Natural killer cell (primary cell): ENCODE data around the gene PPP2R2C. TPM values are rescaled to one million over a fixed set of nuclear protein-coding genes. Genes with fewer than 3 reads are reported as not detected.

ENCODE experiments used
- ATAC-seq, 3 donors: fragments of 150-1000 bp in 2 of 3; fragments of 200-7000 bp in 1 of 3; cut with Tn5 transposase; 1 replicate in 1 of 3; 2 replicates in 2 of 3; pipeline ENCODE4 v1.10.0; 2021; ENCODE audit warnings: mild to moderate bottlenecking in 2 of 3, moderate library complexity in 2 of 3
- DNase-seq, 2 donors: peaks; one replicate each; pipeline versions ENCODE4 v3.0.0 to v3.0.0-alpha.2; 2013 to 2021; ENCODE audit warnings: mixed read lengths in 1 of 2
- H3K27ac ChIP-seq: one replicate; pipeline ENCODE4 v1.5.1; 2013; ENCODE audit warnings: mild to moderate bottlenecking, low read length
- H3K27me3 ChIP-seq: one replicate; pipeline ENCODE4 v1.6.1; 2013; ENCODE audit warnings: low read length; ENCODE audit not compliant: control insufficient read depth, insufficient read depth
- H3K36me3 ChIP-seq: one replicate; pipeline ENCODE4 v1.6.1; 2013; ENCODE audit warnings: low read length; ENCODE audit not compliant: control insufficient read depth, insufficient read depth
- H3K4me1 ChIP-seq: one replicate; pipeline ENCODE4 v1.6.1; 2013; ENCODE audit warnings: low read length; ENCODE audit not compliant: control insufficient read depth, insufficient read depth
- H3K4me3 ChIP-seq: one replicate; pipeline ENCODE4 v1.5.1; 2013; ENCODE audit warnings: low read length
- H3K9me3 ChIP-seq: one replicate; pipeline ENCODE4 v1.6.1; 2013; ENCODE audit warnings: low read length; ENCODE audit not compliant: control insufficient read depth, insufficient read depth
- H3K27ac Mint-ChIP-seq, 2 donors: one replicate each; pipeline ENCODE4 v1.8.0; 2022; ENCODE audit warnings: mild to moderate bottlenecking in 2 of 2, mixed read lengths in 2 of 2, moderate library complexity in 1 of 2
- H3K27me3 Mint-ChIP-seq, 2 donors: one replicate each; pipeline ENCODE4 v1.8.0; 2022; ENCODE audit warnings: low read depth in 2 of 2, mixed read lengths in 2 of 2
- H3K36me3 Mint-ChIP-seq: one replicate; pipeline ENCODE4 v1.8.0; 2022; ENCODE audit warnings: mixed read lengths
- H3K4me1 Mint-ChIP-seq, 2 donors: one replicate each; pipeline ENCODE4 v1.8.0; 2022; ENCODE audit warnings: mixed read lengths in 2 of 2
- H3K4me3 Mint-ChIP-seq: one replicate; pipeline ENCODE4 v1.8.0; 2022; ENCODE audit warnings: mild to moderate bottlenecking, moderate library complexity, mixed read lengths
- H3K9me3 Mint-ChIP-seq, 2 donors: one replicate each; pipeline ENCODE4 v1.8.0; 2022; ENCODE audit warnings: mixed read lengths in 2 of 2
- CTCF ChIP-seq: fragments of 200-600 bp; IDR thresholded peaks from one replicate; pipeline ENCODE4 v1.8.0; 2022; ENCODE audit warnings: antibody characterized with exemption
- WGBS: methylation state at CpG from one replicate; pipeline ENCODE4 v1.1.7; 2013; ENCODE audit warnings: missing lambda C conversion rate; ENCODE audit not compliant: insufficient coverage; 5-methylcytosine and 5-hydroxymethylcytosine counted together
- intact Hi-C: fragments of 100-400 bp; cut with micrococcal nuclease; formaldehyde crosslinking; loops from one replicate; pipeline ENCODE4 v1.14.2; 2022
- total RNA-seq, 4 donors: library from RNA; stranded (reverse); fragments of 120-200 nt in 1 of 4; gene quantifications; one replicate each; pipeline versions ENCODE4 v1.2.3 to v1.2.4, GENCODE V29; 2013 to 2022

PPP2R2C gene
- total RNA-seq, 3 donors from 2014 or later (not counting 1 experiment from before 2014, with no cell fraction given), result not detected

DNA sequence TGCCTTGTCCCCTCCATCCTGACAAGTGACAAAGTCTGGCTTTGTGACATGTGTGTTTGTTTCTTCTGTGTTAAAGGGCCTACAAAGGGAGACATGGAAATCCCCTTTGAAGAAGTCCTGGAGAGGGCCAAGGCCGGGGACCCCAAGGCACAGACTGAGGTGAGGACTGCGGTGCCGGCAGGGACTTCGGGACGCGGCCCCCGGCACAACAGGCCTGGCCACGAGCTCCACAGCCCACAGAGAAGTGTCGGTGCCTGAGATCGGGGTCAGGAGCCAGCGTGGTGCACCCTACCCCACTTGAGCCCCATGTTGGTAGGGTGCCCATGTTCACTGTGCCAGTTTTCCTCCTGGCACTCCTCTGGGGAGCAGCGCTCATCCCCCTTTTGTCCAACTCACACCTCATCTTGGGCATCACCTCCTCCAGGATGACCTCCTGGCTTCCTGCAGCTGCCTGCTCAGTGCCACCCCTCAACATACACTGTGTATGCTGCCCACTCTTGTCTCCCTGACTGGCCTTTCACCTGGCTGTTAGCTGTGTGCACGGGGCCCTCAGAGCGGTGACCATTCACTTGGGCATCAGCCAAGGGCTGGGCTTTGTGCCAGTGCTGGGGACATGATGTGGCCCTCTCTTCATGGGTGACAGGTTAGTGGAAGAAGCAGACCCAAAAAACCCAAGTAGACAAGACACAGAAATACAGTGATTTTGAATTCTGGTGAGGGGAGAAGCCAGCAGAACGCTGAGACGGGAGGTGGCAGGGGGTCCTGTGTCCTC is 185.2 kb downstream of the PPP2R2C start:
- no peaks in the 10 kb centered on the region for H3K9me3 Mint-ChIP-seq
- no peak overlapping the region for H3K27ac Mint-ChIP-seq
- H3K36me3 Mint-ChIP-seq, result no peaks in the 10 kb centered on the region
- no peaks in the 10 kb centered on the region for H3K4me1 ChIP-seq
- no peaks in the 10 kb centered on the region for H3K27me3 ChIP-seq
- intact Hi-C loops, result no loop called here
- no peaks in the 10 kb centered on the region for H3K27me3 Mint-ChIP-seq
- no peaks in the 10 kb centered on the region for H3K36me3 ChIP-seq
- no peaks in the 10 kb centered on the region for H3K9me3 ChIP-seq
- TF ChIP-seq CTCF, result no peak
- DNase-seq (no peak), ATAC-seq (no peak)
- H3K4me3 Mint-ChIP-seq, result no peak overlapping the region
- WGBS, result 91% methylated on average over 16 of the region's 16 CpGs
- no peaks in the 10 kb centered on the region for H3K4me1 Mint-ChIP-seq
- H3K4me3 ChIP-seq, result no peak overlapping the region
- H3K27ac ChIP-seq, result no peak overlapping the region

DNA sequence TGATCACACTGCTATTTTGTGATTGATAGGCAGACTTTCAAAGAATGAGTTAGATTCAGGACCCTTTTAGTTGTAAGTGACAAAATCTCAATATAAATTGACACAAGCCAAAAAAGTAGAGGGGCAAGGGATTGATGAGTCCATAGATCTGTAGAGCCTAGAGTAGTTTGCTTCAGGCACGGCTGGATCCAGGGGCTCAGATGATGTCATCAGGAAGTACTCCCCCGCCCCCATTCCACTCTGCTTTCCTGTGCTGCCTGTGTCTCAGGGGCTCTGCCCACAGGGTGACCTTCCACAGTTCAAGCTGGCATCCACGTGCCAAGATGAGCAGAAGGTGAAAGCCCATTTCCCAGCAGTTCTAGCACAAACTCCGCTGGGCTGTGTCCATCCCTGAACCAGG is 189.1 kb downstream of the PPP2R2C start:
- no peaks in the 10 kb centered on the region for H3K27me3 ChIP-seq
- H3K36me3 Mint-ChIP-seq, result no peaks in the 10 kb centered on the region
- H3K27ac ChIP-seq, result no peak overlapping the region
- WGBS, result 87% methylated on average over 4 of the region's 4 CpGs
- H3K27ac Mint-ChIP-seq, result no peak overlapping the region
- H3K4me1 Mint-ChIP-seq, result peaks cover 8 to 11% of the 10 kb centered on the region in 2 donors
- ATAC-seq, result no peak
- no peak overlapping the region for H3K4me3 ChIP-seq
- peaks cover 0 to 2% of the 10 kb centered on the region in 2 donors for H3K27me3 Mint-ChIP-seq
- H3K36me3 ChIP-seq, result no peaks in the 10 kb centered on the region
- intact Hi-C loops, result no loop called here
- no peak overlapping the region for H3K4me3 Mint-ChIP-seq
- no peaks in the 10 kb centered on the region for H3K9me3 Mint-ChIP-seq
- no peaks in the 10 kb centered on the region for H3K9me3 ChIP-seq
- no peak for DNase-seq
- TF ChIP-seq CTCF, result no peak
- peaks cover 12% of the 10 kb centered on the region for H3K4me1 ChIP-seq

GRCh38 chr4:6282314-6282771 is 190.1 kb downstream of the PPP2R2C start:
- WGBS, result 100% methylated on average over 1 of the region's 6 CpGs
- intact Hi-C loops, result no loop called here
- Histone ChIP-seq H3K27me3 (no peaks in the 10 kb centered on the region), H3K27ac (no peak overlapping the region), H3K9me3 (no peaks in the 10 kb centered on the region), H3K4me3 (no peak overlapping the region), H3K36me3 (no peaks in the 10 kb centered on the region), H3K4me1 (peaks cover 20% of the 10 kb centered on the region)
- TF ChIP-seq CTCF, result no peak
- H3K4me3 Mint-ChIP-seq, result no peak overlapping the region
- peaks cover 8 to 12% of the 10 kb centered on the region in 2 donors for H3K4me1 Mint-ChIP-seq
- ATAC-seq (no peak), DNase-seq (no peak)
- H3K9me3 Mint-ChIP-seq, result no peaks in the 10 kb centered on the region
- H3K36me3 Mint-ChIP-seq, result no peaks in the 10 kb centered on the region
- H3K27me3 Mint-ChIP-seq, result peaks cover 0 to 4% of the 10 kb centered on the region in 2 donors
- no peak overlapping the region for H3K27ac Mint-ChIP-seq
